ENCODE data around the gene GNB2.
"Not testable (repeated sequence)": the region's sequence is repeated elsewhere in the genome, so short reads cannot be mapped to it uniquely, and the experiment has no call there.

Gene GNB2

GRCh38 chr7:100665168-100665726 is 8.3 kb upstream of the GNB2 start:
- DNase-seq = no peak

GRCh38 chr7:100667331-100668068 is 6.0 kb upstream of the GNB2 start:
- no peak for DNase-seq

GRCh38 chr7:100668069-100668449 is 5.5 kb upstream of the GNB2 start:
- no peak for DNase-seq

- not testable (repeated sequence) for DNase-seq
Measured at GRCh38 chr7:100669106-100669505, 4.4 kb upstream of the GNB2 start.

- DNase-seq = no peak
Measured at GRCh38 chr7:100670074-100670473, 3.5 kb upstream of the GNB2 start.

DNA sequence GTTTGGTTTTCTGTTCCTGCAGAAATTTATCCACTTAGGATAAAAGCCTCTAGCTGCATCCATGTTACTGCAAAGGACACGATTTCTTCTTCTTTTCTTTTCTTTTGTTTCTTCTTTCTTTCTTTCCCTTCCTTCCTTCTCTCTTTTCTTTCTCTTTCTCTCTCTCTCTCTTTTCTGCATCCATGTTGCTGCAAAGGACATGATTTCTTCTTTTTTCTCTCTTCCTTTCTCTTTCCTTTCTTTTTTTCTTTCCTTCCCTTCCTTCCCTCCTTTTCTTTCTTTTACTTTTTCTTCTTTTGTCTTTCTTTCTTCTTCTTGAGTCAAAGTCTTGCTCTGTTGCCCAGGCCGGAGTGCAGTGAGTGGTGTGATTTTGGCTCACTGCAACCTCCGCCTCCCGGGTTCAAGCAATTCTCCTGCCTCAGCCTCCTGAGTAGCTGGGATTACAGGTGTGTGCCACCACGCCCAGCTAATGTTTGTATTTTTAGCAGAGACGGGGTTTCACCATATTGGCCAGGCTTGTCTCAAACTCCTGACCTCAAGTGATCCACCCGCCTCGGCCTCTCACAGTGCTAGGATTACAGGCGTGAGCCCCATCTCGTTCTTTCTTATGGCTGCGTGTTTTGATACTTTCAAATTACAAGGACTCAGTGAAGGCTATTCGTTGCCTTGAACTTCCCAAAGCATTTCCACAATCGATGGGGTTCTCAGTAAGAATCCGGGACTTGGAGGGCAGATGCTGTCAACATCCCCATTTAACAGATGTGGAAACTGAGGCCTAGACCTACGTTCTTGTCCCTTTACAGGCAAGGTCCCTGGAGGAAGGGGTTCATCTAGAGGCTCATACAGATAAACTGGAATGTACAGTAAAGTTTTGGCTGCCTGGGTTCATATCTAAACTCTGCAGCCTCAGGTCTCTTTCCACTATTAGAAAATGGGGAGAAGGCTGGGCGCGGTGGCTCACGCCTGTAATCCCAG is 1.9 kb upstream of the GNB2 start:
- no peak for DNase-seq

- DNase-seq = no peak
Measured at GRCh38 chr7:100673942-100674410, 436 bp downstream of the GNB2 start.

GRCh38 chr7:100674411-100675104 is 1.0 kb downstream of the GNB2 start:
- DNase-seq = no peak

- no peak for DNase-seq
Measured at GRCh38 chr7:100675105-100675451, 1.5 kb downstream of the GNB2 start.

DNA sequence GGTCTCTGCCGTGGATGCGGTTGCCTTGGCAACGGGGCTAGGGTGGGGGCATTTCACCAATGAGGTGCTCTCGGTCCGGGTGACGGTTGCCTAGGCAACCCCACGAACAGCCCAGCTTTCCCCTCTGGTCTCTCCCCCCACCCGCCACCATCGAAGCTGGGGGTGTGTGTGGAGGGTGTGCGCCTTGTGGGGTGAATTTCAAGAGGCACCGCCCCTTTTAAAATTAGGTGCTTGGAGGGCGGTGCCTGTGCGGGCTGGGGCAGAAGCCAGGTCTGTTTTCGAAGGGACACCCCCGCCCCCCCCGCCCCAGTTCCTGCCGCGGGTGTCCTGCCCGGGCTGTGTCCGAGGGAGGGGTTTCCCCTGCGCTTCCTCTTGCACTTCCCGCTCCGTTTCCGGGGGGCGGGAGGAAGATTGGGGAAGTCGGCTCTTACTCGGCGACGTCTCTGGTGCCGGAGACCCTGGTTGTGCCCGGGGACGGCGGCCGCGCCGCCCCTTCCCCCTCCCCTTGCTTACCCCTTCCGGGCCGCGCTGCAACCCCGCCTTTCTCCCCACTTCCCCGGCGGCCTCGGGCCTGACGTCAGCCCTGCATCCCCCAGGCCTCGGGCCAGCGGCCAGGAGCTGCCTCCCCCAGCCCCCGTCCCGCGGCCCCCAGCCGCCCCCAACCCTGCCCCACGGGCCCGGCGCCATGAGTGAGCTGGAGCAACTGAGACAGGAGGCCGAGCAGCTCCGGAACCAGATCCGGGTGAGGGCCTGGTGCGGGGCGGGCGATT is 2.2 kb downstream of the GNB2 start:
- peak; percentile 98 for DNase-seq

DNA sequence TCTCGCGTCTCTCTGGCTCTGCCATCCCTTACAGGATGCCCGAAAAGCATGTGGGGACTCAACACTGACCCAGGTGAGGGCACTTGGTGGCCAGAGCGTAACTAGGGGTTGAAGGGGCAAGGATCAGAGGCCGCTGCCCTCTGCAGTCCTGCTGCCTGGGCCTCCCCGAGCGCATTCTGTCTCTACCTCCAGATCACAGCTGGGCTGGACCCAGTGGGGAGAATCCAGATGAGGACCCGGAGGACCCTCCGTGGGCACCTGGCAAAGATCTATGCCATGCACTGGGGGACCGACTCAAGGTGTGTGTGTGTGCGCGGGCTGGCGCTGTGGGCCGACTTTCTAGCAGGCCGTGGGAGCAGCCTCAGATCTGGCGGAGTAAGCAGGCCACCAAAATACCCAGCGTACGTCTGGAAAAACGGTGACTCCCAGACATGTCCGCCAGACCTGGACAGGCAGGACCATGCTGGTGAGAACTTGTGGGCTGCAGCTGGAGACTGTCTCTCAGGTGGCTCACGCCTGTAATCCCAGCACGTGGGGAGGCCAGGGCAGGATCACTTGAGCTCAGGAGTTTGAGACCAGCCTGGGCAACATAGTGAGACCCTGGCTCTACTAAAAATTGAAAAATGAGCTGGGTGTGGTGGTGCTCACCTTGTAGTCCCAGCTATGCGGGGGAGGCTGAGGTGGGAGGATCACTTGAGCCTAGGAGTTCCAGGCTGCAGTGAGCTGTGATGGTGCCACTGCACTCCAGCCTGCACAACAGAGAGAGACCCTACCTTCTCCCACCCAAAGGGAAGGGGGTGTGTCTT is 3.2 kb downstream of the GNB2 start:
- no peak for DNase-seq

- no peak for DNase-seq
Measured at GRCh38 chr7:100677308-100678267, 4.0 kb downstream of the GNB2 start.

DNA sequence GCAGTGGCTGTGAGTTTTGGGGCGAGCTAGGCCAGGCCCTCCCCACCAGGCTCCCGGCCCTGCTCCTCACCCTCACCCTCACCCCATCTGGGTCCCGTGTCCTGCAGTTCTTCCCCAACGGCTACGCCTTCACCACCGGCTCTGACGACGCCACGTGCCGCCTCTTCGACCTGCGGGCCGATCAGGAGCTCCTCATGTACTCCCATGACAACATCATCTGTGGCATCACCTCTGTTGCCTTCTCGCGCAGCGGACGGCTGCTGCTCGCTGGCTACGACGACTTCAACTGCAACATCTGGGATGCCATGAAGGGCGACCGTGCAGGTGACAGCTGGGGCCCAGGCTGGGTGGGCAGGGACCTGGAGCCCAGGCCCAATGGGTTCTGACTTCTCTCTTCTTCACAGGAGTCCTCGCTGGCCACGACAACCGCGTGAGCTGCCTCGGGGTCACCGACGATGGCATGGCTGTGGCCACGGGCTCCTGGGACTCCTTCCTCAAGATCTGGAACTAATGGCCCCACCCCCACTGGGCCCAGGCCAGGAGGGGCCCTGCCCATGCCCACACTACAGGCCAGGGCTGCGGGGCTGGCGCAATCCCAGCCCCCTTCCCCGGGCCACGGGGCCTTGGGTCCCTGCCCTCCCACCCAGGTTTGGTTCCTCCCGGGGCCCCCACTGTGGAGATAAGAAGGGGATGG is 4.9 kb downstream of the GNB2 start:
- no peak for DNase-seq

GRCh38 chr7:100679129-100679926 is 5.8 kb downstream of the GNB2 start:
- DNase-seq = no peak

DNA sequence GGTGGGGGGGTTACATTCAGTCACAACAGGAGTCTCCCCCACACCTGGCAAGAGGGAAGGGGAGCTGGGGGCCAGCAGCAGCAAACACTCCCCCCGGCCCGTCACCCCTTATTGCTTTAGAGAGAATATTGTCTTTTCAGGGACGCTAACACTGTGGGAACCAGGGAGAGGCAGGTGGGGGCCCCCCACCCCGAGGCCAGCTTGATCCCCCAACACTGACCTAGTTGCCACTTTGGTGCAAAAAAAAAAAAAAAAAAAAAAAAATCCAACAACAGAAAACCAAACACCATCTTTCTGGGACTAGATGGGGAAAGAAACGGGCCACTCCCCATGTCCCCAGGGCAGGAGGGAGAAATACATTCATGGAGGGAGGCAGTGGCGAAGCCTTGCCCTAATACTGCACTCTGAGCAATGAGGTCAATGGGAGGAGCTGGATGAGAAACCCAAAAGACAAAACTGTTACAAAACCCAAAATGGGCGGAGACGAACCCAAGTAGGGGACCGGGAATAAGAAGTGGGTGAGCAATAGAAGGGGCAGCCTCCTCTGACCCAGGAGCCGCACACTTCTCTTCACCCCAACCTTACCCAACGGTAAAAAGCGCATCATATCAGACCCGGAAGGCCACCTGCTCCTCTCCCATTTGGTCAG is 6.5 kb downstream of the GNB2 start:
- DNase-seq = no peak

DNA sequence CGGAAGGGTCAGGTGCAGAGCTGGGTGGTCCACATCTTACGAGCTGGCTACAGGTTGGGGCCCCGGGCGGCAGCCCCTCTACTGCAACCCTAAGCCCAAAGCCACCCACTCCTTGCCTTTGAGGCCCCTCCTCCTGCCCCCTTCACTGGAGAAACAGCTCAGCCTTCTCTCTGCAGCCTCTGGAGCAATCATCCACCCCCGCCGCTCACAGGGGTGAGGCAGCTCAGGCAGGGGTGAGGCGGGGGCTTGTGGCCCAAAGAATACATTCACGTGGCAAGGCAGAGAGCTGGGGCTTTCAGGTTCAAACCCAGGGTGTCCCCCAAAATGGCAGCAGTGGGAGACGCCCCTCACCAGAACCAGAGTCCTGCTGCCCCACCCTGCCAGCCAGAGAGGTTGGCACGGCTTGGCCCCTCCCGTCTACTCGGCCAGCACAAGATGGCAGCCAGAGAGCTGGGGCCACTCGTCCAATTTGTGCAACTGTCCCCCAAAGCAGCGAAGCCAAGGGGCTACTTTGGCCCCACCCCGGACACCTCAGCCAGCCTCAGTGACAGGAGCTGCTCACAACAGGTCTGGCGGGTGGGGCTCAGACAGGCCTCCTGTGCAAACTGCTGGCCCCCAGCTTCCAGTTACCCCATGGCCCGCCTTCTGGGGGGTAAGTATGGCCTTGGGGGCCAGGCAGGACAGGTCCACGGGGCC is 7.2 kb downstream of the GNB2 start:
- DNase-seq = peak; percentile 22

DNA sequence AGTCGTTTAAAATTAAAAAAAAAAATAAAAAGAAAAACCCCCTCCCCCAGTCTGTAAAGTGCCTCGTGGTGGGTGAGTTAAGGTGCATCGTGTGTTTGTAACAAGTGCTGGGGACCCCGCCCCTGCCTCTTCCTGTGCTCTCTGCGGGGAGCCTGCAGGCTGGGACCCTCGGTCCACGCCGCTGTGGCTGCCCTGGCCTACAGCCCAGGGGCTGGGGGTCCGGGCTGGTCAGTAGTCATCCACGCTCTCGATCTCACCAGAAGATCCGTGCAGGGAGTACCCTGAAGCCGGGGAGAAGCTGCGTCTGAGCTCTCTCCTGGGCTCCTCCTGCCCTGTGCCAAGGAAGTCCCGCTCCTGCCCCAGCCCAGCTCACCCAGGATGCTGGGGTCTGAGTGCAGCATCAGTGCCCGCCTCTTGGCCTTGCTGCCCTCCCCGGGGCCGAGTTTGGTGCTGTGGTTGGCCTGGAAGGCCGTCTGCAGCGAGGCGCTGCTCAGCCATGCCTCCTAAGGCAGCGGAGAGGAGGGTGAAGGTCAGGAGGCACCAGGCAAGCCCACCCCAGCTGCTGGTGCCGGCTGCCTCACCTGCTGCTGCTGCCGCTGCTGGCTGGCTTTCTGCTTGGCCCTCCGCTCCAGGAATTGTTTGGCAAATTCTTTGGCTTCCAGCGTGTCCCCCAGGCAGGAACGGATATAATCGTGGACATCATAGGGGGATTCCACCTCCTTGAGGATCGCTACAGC is 8.1 kb downstream of the GNB2 start:
- DNase-seq = no peak
